ENCODE data around the gene SLC15A3. TPM values are rescaled to one million over a fixed set of nuclear protein-coding genes. Genes with fewer than 3 reads are reported as not detected.

Gene SLC15A3
- total RNA-seq, result 20.8 TPM
- long read RNA-seq, transcript SLC15A3-201 (8 exons, 2,115 nt), result major isoform, 6 of 8 reads
- long read RNA-seq, partial matches to known transcripts, result 0 of 8 reads
- long read RNA-seq, other reads (novel, unspliced or antisense), result 2 of 8 reads

DNA sequence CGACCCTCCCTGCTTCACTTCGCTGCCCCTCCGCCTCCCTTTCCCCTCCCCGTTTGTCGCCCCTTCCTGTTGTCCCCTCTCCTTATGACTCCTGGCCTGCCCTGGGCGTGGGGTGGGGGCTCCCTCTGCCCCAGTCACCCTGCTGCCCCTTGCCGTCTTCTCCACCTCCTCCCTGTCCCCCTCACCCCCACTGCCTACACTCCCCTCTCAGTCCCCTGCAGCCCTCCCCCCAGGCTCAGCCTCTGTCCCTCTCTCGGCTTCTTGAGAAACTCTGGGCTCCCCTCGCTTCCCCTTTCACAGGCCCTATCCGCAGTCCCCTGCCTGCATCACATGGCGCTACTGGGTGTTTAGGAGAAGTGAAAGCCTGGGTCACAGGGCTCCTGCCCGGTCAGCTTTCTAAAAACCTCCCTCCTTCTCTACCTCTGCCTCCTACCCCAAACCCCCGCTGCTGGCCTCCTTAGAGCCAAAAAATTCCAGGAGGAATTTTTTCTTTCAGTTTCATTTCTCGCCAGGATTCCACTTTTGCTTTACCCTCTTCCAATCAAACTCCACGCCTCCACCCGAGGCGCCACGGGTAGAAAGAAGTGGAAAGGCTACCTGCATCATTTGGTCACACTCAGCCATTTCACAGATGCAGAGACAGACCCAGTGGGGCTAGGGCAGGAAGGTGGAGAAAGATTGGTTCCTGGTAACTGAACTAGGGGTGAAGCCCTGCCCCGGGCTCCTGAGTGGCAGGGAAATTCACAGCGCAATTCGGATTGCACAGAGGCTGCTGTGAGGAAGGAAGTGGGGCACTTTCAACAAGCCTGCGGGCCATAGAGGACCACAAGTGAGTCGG lies at the start of gene SLC15A3:
Gene SLC15A3 (minus strand): TSS at position 273 of the 838 bp plus-strand sequence. CDS start 625 bp downstream, outside the sequence.
- intact Hi-C loops (cut with DNase I), result loop anchor here (5.0 kb wide), 1 partner anchor 35 kb away; no protein-coding TSS in a partner anchor
- peak; percentile 94 for DNase-seq (ENCODE audit: missing footprints)
- peak; percentile 82 for ATAC-seq

DNA sequence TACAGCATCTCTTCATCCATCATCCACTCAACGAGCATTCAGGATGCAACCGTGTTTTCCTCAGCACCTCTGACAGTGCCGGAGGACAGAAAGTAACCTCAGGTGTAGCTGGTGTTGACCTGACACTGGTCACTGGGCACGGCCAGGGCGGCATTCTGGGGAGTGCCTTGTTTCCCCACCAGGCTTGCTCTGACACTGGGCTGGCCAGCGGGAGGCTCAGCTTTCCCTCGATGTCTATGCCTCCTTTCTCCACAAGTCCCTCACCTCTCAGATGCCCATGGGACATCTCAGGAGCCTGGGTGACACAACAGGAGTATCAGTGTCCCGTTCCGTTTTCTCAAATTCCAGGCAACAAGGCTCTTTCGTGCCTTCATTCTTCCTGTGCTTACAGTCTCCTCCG lies 48.5 kb upstream of the SLC15A3 start:
- intact Hi-C loops (cut with DNase I), result no loop called here
- ATAC-seq, result no peak
- DNase-seq (ENCODE audit: missing footprints), result no peak

- intact Hi-C loops (cut with DNase I), result no loop called here
- no peak for DNase-seq (ENCODE audit: missing footprints)
- ATAC-seq, result no peak
Measured at GRCh38 chr11:60996381-60997138, 44.6 kb upstream of the SLC15A3 start.

DNA sequence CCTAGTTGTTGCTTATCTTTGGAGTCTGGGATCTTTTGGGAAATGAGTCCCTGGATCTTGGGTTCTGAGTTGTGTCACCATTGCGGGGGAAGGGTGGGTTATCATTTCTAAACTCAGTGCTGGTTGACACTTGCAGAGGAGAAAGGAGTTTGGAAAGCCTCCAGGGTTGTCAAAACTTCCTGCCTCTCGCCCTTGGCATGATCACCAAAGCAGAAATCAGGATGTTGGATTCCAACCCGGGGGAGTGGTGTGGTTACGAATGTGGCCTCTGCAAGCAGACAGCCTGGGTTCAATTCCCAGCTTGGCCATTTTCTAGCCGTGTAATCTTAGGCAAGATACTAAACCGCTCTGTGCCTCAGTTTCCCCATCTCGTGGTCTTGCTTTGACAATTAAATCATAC lies 43.8 kb upstream of the SLC15A3 start:
- DNase-seq (ENCODE audit: missing footprints), result no peak
- ATAC-seq, result no peak
- intact Hi-C loops (cut with DNase I), result no loop called here

- no peak for DNase-seq (ENCODE audit: missing footprints)
- no peak for ATAC-seq
- intact Hi-C loops (cut with DNase I), result no loop called here
Measured at GRCh38 chr11:60994541-60995080, 42.6 kb upstream of the SLC15A3 start.

GRCh38 chr11:60993615-60994014 lies 41.6 kb upstream of the SLC15A3 start:
- DNase-seq (ENCODE audit: missing footprints) (no peak), ATAC-seq (no peak)
- intact Hi-C loops (cut with DNase I), result no loop called here

DNA sequence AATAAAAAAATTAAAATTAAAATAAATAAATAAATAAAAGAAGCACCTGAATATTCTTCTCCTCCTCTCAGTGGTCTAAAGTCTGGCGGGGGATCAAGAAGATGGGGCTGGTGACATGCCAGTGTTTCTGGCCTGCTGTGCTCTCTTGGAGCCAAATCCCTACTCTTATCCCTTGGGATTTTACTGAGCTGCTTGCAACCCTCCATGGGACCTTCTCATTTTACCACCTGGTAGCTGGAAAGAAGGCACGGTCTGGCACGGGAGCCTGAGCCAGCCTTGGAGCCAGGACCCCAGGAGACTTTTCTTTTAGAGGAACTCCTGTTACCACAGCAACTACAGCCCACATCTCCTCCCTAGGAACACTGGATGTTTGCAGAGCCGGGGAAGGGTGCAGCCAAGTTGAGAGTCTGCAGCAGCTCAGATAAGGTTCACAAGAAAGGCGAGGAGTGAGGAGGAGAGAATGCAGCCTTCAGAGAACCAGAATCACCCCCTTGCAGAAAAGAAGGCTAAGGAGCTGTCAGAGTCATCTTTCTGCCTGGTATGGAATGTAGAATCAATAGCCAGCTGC lies 41.0 kb upstream of the SLC15A3 start:
- intact Hi-C loops (cut with DNase I), result no loop called here
- no peak for ATAC-seq
- DNase-seq (ENCODE audit: missing footprints), result no peak

- no peak for ATAC-seq
- no peak for DNase-seq (ENCODE audit: missing footprints)
- intact Hi-C loops (cut with DNase I), result no loop called here
Measured at GRCh38 chr11:60991457-60991856, 39.5 kb upstream of the SLC15A3 start.

DNA sequence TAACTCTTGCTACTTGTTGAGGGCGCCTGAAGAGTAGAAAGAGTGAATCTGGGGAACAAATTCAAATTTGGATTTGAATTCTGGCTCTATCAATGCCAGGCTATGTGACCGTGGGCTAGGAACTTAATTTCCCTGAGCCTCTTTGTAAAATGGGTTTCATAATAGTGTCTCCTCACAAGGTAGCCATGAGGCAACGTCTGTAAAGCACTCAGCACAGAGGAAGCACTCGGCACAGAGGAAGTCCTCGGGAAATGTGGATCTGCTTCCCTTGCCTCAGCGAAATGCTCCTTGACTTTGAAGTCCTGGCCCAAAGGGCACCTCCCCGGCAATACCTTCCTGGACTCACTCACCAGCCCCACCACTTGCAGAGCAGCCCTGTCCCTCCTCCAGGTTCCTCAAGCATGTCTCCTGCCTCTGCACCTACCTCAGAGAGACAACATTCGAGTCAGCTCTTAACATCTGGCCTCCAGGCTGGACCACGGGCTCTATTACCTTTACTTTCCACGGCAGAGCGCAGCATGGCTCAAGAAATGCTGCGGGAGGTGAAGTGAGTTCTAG lies 37.2 kb upstream of the SLC15A3 start:
- intact Hi-C loops (cut with DNase I), result no loop called here
- ATAC-seq (no peak), DNase-seq (ENCODE audit: missing footprints) (no peak)

DNA sequence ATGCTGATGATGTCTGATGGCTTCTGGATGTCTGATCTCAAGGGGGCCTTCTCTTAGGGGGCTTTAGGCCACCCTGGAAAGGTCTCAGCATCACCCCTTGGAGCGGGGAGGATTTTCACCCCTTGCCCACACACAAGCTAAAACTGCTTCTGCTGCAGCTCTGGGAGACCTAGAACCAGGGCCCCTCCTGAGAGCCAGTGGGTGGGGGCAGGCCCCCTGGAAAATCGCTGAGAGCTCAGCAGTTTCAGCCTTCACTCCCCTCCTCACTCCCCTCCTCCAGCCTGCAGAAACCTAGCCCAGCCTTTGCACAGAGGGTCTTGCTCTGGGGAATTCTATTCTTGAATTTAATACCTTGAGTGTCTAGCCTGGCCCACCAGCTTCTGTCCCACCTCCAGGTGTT lies 36.7 kb upstream of the SLC15A3 start:
- DNase-seq (ENCODE audit: missing footprints) (no peak), ATAC-seq (no peak)
- intact Hi-C loops (cut with DNase I), result no loop called here

DNA sequence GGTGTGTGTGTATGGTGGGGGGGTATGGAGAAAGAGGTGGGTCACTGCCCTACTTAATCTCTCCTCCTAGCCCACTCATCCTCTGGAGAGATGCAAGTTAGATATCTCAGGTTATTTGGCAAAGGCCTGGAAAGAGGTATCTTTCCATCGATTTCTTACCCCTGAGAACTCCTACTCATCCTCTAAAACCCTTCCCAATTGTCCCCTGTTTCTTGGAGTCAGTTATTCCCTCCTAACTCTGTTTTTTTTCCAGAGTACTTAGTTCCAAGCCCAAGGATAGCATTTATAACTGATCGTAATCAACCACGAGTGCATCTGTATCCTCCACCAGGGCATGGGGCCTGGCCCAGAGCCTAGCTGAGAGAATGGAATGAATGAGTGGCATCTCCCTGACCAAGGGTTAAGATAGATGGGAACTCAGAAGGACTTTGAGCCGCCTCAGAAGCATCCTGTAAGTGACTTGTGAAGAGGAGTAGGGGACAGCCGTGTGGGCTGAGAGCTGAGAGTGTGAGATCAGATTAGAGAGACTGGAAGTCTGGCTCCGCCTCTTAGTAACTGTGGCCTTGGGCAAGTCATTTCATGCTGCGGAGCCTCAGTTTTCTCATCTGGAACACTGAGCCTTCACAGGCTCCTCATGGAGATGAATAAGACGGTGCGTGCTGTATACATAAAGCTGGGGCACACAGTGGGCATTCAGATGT lies 35.8 kb upstream of the SLC15A3 start:
- DNase-seq (ENCODE audit: missing footprints) (no peak), ATAC-seq (no peak)
- intact Hi-C loops (cut with DNase I), result no loop called here

DNA sequence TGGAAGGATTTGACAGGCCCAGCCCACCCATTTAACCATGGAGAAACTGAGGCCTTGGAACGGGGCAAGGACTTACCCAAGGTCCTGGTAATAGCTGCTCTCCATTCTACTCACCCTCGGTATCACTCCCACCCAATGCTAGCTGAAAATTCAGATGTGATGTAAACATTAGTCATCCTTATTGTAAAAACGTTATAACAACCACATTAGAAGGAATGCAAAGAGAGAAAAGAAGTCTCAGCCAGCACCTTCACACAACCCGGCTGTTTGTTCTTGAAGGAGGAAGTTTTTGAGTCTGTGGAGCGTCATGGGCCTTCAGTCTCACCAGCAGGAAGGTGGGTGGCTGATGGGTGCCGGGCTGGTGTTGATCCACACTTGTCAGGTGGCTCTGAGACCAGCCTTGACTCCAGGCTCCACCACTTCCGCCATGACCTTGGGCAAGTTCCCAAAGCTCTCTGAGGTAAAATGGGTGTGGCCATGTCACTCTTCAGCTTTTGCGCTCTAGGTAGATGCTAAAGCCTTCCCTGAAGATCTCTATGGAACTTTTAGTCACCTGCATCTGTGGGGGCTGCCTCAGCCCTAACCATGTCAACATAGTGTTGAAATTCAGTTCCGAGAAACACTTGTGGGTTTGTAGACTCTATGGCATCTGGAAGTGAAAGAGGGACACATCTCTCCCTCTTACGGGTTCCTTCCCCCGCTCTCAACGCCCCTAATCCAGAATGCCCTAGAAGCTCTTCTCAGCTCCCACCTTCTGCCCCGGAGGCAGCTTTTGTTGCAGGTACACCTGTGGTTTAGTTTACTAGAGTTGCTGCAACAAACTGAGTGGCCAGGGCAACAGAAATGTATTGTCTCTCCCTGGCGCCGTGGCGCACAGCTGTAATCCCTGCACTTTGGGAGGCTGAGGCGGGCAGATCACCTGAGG lies 34.3 kb upstream of the SLC15A3 start:
- DNase-seq (ENCODE audit: missing footprints) (no peak), ATAC-seq (no peak)
- intact Hi-C loops (cut with DNase I), result no loop called here

- DNase-seq (ENCODE audit: missing footprints), result no peak
- intact Hi-C loops (cut with DNase I), result no loop called here
- ATAC-seq, result no peak
Measured at GRCh38 chr11:60985501-60985900, 33.5 kb upstream of the SLC15A3 start.

DNA sequence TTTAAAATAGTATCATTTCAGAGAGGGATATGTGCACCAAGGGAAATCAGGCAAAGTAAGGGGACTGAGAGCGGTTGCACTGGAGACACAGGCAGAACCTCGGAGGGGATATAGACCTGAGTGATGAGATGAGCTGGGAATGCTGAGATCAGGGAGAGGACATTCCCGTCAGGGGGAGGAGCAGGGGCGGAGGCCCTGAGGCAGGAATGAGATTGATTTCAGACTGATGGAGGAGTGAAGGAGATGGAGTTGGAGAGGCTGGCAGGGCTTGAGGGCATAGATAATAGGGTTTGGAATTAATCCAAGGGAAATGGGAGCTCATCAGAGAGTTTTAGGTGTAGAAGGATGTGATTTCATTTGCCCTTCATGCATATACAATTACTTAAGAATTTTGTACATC lies 32.7 kb upstream of the SLC15A3 start:
- DNase-seq (ENCODE audit: missing footprints) (no peak), ATAC-seq (no peak)
- intact Hi-C loops (cut with DNase I), result no loop called here

GRCh38 chr11:60984149-60984548 lies 32.2 kb upstream of the SLC15A3 start:
- ATAC-seq (no peak), DNase-seq (ENCODE audit: missing footprints) (no peak)
- intact Hi-C loops (cut with DNase I), result no loop called here

DNA sequence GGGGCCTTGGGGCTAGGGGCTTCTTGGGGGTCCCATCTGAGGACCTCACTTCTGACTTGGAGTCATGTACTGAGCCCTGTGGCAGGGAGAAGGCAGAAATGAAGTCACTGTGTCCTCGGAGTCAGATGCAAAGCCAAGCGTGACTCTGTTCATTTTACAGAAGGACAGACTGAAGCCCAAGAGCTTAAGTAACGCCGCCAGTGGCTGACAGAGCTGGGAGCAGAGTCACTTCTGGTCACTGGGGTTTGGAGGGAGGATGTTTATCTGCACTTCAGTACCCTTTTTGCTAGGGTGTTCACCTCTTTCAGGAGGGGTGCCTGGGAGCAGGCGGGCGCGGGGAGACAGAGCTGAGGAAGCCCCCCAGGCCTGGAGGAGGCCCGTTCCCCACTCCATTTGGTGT lies 30.2 kb upstream of the SLC15A3 start:
- intact Hi-C loops (cut with DNase I), result no loop called here
- no peak for ATAC-seq
- DNase-seq (ENCODE audit: missing footprints), result no peak

DNA sequence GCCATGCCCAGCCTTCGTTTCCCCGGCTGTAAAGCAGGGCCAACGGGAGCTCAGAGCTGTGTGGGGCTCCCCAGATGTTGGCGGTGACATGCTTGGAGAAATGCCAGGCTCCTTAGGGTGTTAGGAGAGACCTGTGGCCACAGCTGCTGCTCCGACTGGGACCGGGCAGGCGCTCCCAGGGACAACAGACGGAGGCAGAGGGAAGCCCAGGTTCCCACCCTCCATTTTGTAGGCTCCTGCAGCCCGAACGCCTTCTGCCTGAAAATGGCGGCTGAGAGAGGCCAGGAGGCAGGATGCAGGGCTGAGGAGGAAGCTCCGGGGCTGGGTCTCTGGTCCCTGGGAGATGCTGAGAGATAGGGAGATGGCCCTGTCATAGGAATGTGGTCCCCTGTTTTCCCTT lies 29.5 kb upstream of the SLC15A3 start:
- DNase-seq (ENCODE audit: missing footprints) (no peak), ATAC-seq (no peak)
- intact Hi-C loops (cut with DNase I), result no loop called here
